GM21447 (cell line): Measurements from ENCODE around the gene CLCN6.
"Not testable (repeated sequence)": the region's sequence is repeated elsewhere in the genome, so short reads cannot be mapped to it uniquely, and the experiment has no call there.

Experiments used
- ATAC-seq: cut with Tn5 transposase; IDR thresholded peaks from one replicate; pipeline ENCODE4 v1.9.1; 2021; ENCODE audit not compliant: unreplicated experiment

The CLCN6 gene

GRCh38 chr1:11793819-11794218, 12.2 kb upstream of the CLCN6 start:
- no peak for ATAC-seq

- no peak for ATAC-seq
Observed at GRCh38 chr1:11794446-11795237, 11.3 kb upstream of the CLCN6 start.

- no peak for ATAC-seq
Observed at GRCh38 chr1:11795238-11795890, 10.6 kb upstream of the CLCN6 start.

- ATAC-seq = no peak
Observed at GRCh38 chr1:11796036-11796828, 9.8 kb upstream of the CLCN6 start.

- ATAC-seq = no peak
Observed at GRCh38 chr1:11797525-11798216, 8.3 kb upstream of the CLCN6 start.

GRCh38 chr1:11799099-11799498, 6.9 kb upstream of the CLCN6 start:
- ATAC-seq = no peak

GRCh38 chr1:11799896-11800295, 6.1 kb upstream of the CLCN6 start:
- no peak for ATAC-seq

GRCh38 chr1:11800391-11800755, 5.6 kb upstream of the CLCN6 start:
- no peak for ATAC-seq

GRCh38 chr1:11800756-11801433, 5.1 kb upstream of the CLCN6 start:
- no peak for ATAC-seq

- ATAC-seq = no peak
Observed at GRCh38 chr1:11802616-11802972, 3.4 kb upstream of the CLCN6 start.

- ATAC-seq = peak; percentile 34
Observed at GRCh38 chr1:11802973-11803885, 2.8 kb upstream of the CLCN6 start.

- not testable (repeated sequence) for ATAC-seq
Observed at GRCh38 chr1:11803924-11804665, 1.9 kb upstream of the CLCN6 start.

GRCh38 chr1:11804666-11805421, 1.1 kb upstream of the CLCN6 start:
- ATAC-seq = no peak

GRCh38 chr1:11806307-11806936, 431 bp downstream of the CLCN6 start:
- peak; percentile 33 for ATAC-seq

GRCh38 chr1:11807133-11807532, 1.1 kb downstream of the CLCN6 start:
- no peak for ATAC-seq

GRCh38 chr1:11813021-11813420, 7.0 kb downstream of the CLCN6 start:
- no peak for ATAC-seq

- ATAC-seq = no peak
Observed at GRCh38 chr1:11817192-11817591, 11.2 kb downstream of the CLCN6 start.

- ATAC-seq = no peak
Observed at GRCh38 chr1:11822091-11822490, 16.1 kb downstream of the CLCN6 start.
